Upper lobe of left lung (tissue), 6 donors: ENCODE results near the gene DCST2. TPM values are rescaled to one million over a fixed set of nuclear protein-coding genes. Genes with fewer than 3 reads are reported as not detected.
A peak's percentile ranks its signal among the peaks of the same experiment; 100 is the strongest.

Source experiments
- ATAC-seq, 2 donors: fragments of 200-7000 bp; cut with Tn5 transposase; one replicate each; pipeline ENCODE4 v1.9.1; 2022; ENCODE audit warnings: mild to moderate bottlenecking in 2 of 2, moderate library complexity in 2 of 2; ENCODE audit not compliant: low FRiP score in 2 of 2
- DNase-seq, 2 donors: peaks; one replicate each; pipeline ENCODE4 v3.0.0-alpha.2; 2019 to 2020
- H3K27ac ChIP-seq, 4 donors: fragments of 200-600 bp; sonication (generic); one replicate each; pipeline ENCODE4 v1.5.1; 2016 to 2019
- H3K27me3 ChIP-seq, 4 donors: fragments of 200-600 bp; sonication (generic); one replicate each; pipeline ENCODE4 v1.5.1; 2017 to 2019
- H3K36me3 ChIP-seq, 4 donors: fragments of 200-600 bp; sonication (generic); one replicate each; pipeline ENCODE4 v1.5.1; 2016 to 2019
- H3K4me1 ChIP-seq, 4 donors: fragments of 200-600 bp; sonication (generic); one replicate each; pipeline ENCODE4 v1.5.1; 2018 to 2019
- H3K4me3 ChIP-seq, 4 donors: fragments of 200-600 bp; sonication (generic); one replicate each; pipeline ENCODE4 v1.5.1; 2017 to 2019; ENCODE audit warnings: mild to moderate bottlenecking in 2 of 4, moderate library complexity in 1 of 4
- H3K9me3 ChIP-seq, 4 donors: fragments of 200-600 bp; sonication (generic); one replicate each; pipeline ENCODE4 v1.5.1; 2018 to 2019
- EP300 ChIP-seq, 4 donors: sonication (generic); formaldehyde crosslinking; IDR thresholded peaks; one replicate each; pipeline ENCODE4 v1.5.1; 2017; ENCODE audit warnings: antibody characterized with exemption in 4 of 4, control low read depth in 2 of 4
- POLR2A ChIP-seq, 4 donors: fragments of 450-650 bp; IDR thresholded peaks; one replicate each; pipeline ENCODE4 v1.5.1; 2016 to 2017; ENCODE audit warnings: antibody characterized with exemption in 4 of 4, mild to moderate bottlenecking in 2 of 4
- POLR2AphosphoS5 ChIP-seq, 2 donors: sonication (generic); formaldehyde crosslinking; IDR thresholded peaks; one replicate each; pipeline ENCODE4 v1.5.1; 2017; ENCODE audit warnings: antibody characterized with exemption in 2 of 2
- WGBS, 2 donors: methylation state at CpG; one replicate each; pipeline ENCODE4 v1.1.5; 2017 to 2018; 5-methylcytosine and 5-hydroxymethylcytosine counted together
- small RNA-seq, 4 donors: library from RNA; depleted of rRNA; stranded (forward); fragments of <200 nt; gene quantifications; one replicate each; pipeline ENCODE3, GENCODE V24; 2016
- total RNA-seq, 6 donors: library from RNA; depleted of rRNA in 4 of 6; stranded (reverse); fragments of >200 nt in 4 of 6; gene quantifications; one replicate each; pipeline versions ENCODE4 v1.1.0 to v1.2.1, GENCODE V29; 2016 to 2021
- TF ChIP-seq, protein P1 (sequence below), 6 experiments: fragments of 450-650 bp in 4 of 6; fragments of 200-600 bp in 2 of 6; sonication (generic) in 2 of 6; IDR thresholded peaks; one replicate each; pipeline ENCODE4 v1.5.1; 2016 to 2019; ENCODE audit warnings: antibody characterized with exemption in 6 of 6
- donor health status: DM: no; HTN: no; CAD: no; lungs with moderate emphysema.
- donor health status: DM: no; HTN: yes; CAD: no; lungs with severe emphysema.

The DCST2 gene
- total RNA-seq, 6 donors from 2014 or later, result 0.49 to 2.1 (median 1.1) TPM

DNA sequence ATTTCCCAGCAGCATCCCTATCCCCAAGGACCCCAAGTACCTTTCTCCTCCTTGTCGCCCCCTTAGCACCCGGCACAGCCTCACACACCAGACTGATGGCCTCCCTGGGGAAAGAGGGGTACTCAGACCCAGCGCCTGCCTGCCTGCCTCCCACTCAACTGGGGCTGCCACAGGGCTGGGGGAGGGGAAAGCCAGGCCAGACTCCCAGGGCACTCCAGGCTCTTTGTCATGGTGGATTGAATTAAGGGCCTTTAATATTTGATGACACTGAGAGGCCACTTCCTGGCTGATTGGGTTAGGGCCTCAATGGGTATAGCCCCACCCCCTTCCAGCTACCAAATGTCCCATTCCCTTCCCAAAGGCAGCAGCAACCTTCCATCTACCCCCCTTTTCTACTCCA lies 64.8 kb downstream of the DCST2 start:
- no peak overlapping the region for H3K4me3 ChIP-seq
- 88 to 90% methylated on average over 3 of the region's 3 CpGs for WGBS, 2 donors
- H3K36me3 ChIP-seq, result peaks cover 27 to 57% (median 48%) of the 10 kb centered on the region in 4 donors
- H3K9me3 ChIP-seq, result no peaks in the 10 kb centered on the region
- peaks cover 46 to 63% (median 58%) of the 10 kb centered on the region in 4 donors for H3K4me1 ChIP-seq
- no peak for TF ChIP-seq EP300 (IDR thresholded peaks at IDR 0.05)
- TF ChIP-seq POLR2AphosphoS5 (IDR thresholded peaks at IDR 0.05), result no peak
- TF ChIP-seq POLR2A (IDR thresholded peaks at IDR 0.05), result no peak
- TF ChIP-seq, protein P1, sequence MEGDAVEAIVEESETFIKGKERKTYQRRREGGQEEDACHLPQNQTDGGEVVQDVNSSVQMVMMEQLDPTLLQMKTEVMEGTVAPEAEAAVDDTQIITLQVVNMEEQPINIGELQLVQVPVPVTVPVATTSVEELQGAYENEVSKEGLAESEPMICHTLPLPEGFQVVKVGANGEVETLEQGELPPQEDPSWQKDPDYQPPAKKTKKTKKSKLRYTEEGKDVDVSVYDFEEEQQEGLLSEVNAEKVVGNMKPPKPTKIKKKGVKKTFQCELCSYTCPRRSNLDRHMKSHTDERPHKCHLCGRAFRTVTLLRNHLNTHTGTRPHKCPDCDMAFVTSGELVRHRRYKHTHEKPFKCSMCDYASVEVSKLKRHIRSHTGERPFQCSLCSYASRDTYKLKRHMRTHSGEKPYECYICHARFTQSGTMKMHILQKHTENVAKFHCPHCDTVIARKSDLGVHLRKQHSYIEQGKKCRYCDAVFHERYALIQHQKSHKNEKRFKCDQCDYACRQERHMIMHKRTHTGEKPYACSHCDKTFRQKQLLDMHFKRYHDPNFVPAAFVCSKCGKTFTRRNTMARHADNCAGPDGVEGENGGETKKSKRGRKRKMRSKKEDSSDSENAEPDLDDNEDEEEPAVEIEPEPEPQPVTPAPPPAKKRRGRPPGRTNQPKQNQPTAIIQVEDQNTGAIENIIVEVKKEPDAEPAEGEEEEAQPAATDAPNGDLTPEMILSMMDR (IDR thresholded peaks at IDR 0.05), result no peak
- DNase-seq, result no peak
- no peaks in the 10 kb centered on the region for H3K27me3 ChIP-seq
- ATAC-seq, result no peak
- H3K27ac ChIP-seq, result peak overlapping the region; percentile 97 to 99 (median 98)

Small RNAs within 50 kb of the gene (small RNA-seq; reads per million reads assigned to genes)
- 0 reads per million in 4 donors for gene MIR4258

Other genes with a start within 250 kb of the DCST2 start
- 1 to 10 TPM; 2.7 to 6.6 (median 3.7) TPM for gene KCNN3, start 163.5 kb downstream of the DCST2 start, total RNA-seq
- gene PMVK, start 97.1 kb downstream of the DCST2 start, total RNA-seq, result 10 to 100 TPM in 5 of 6 donors, 1 to 10 TPM in 1; 9.4 to 51.6 (median 29.8) TPM
- 100 to 1,000 TPM in 1 of 6 donors, 10 to 100 TPM in 5; 72.1 to 108 (median 83.7) TPM for gene PBXIP1, start 77.7 kb downstream of the DCST2 start, total RNA-seq
- 10 to 100 TPM; 20.1 to 41.9 (median 27.5) TPM for gene PYGO2, start 72.0 kb downstream of the DCST2 start, total RNA-seq
- 100 to 1,000 TPM in 1 of 6 donors, 10 to 100 TPM in 5; 55.5 to 130 (median 69.1) TPM for gene SHC1, start 63.0 kb downstream of the DCST2 start, total RNA-seq
- 10 to 100 TPM in 5 of 6 donors, 1 to 10 TPM in 1; 9.9 to 31.1 (median 22.5) TPM for gene CKS1B, start 59.1 kb downstream of the DCST2 start, total RNA-seq
- 10 to 100 TPM; 15.6 to 62.9 (median 29.8) TPM for gene FLAD1, start 50.4 kb downstream of the DCST2 start, total RNA-seq
- gene LENEP, start 40.2 kb downstream of the DCST2 start, total RNA-seq, result 1 to 10 TPM in 1 of 6 donors, under 1 TPM in 1, not detected in 4; 0.57 to 1.0 TPM
- gene ZBTB7B, start 31.0 kb downstream of the DCST2 start, total RNA-seq, result 10 to 100 TPM; 43.9 to 88.2 (median 66.2) TPM
- under 1 TPM in 1 of 6 donors, not detected in 5; 0.89 TPM for gene DCST1, start within 50 bp of the DCST2 start, total RNA-seq
- gene ADAM15, start 17.5 kb upstream of the DCST2 start, total RNA-seq, result 100 to 1,000 TPM in 4 of 6 donors, 10 to 100 TPM in 2; 52.1 to 246 (median 106) TPM
- 1 to 10 TPM; 2.8 to 8.1 (median 7.0) TPM for gene EFNA4, start 30.0 kb upstream of the DCST2 start, total RNA-seq
- gene EFNA3, start 45.1 kb upstream of the DCST2 start, total RNA-seq, result 1 to 10 TPM in 4 of 6 donors, under 1 TPM in 2; 0.33 to 2.1 (median 1.4) TPM
- gene EFNA1, start 94.1 kb upstream of the DCST2 start, total RNA-seq, result 100 to 1,000 TPM; 131 to 226 (median 164) TPM
- gene SLC50A1, start 102.1 kb upstream of the DCST2 start, total RNA-seq, result 10 to 100 TPM; 19.9 to 49.9 (median 42.7) TPM
- 100 to 1,000 TPM in 2 of 6 donors, 10 to 100 TPM in 3, not detected in 1; 25.1 to 112 (median 67.5) TPM for gene DPM3, start 106.8 kb upstream of the DCST2 start, total RNA-seq
- gene KRTCAP2, start 139.5 kb upstream of the DCST2 start, total RNA-seq, result 100 to 1,000 TPM in 4 of 6 donors, 10 to 100 TPM in 2; 47.1 to 166 (median 131) TPM
- under 1 TPM in 3 of 6 donors, not detected in 3; 0.30 to 0.64 (median 0.57) TPM for gene TRIM46, start 140.1 kb upstream of the DCST2 start, total RNA-seq
- 10 to 100 TPM; 18.3 to 97.4 (median 27.6) TPM for gene THBS3, start 174.1 kb upstream of the DCST2 start, total RNA-seq
- gene MTX1, start 174.9 kb upstream of the DCST2 start, total RNA-seq, result 10 to 100 TPM; 23.0 to 68.4 (median 37.4) TPM
- 10 to 100 TPM in 5 of 6 donors, 1 to 10 TPM in 1; 9.3 to 30.3 (median 20.6) TPM for gene ENTREP3, start 221.7 kb upstream of the DCST2 start, total RNA-seq
- gene SCAMP3, start 228.6 kb upstream of the DCST2 start, total RNA-seq, result 10 to 100 TPM; 61.5 to 96.1 (median 70.4) TPM
- gene CLK2, start 239.7 kb upstream of the DCST2 start, total RNA-seq, result 10 to 100 TPM; 32.7 to 92.2 (median 48.1) TPM
- gene HCN3, start 243.7 kb upstream of the DCST2 start, total RNA-seq, result 1 to 10 TPM; 1.1 to 6.3 (median 2.6) TPM